H1 (cell line): ENCODE results near the gene TMPRSS4. TPM values are rescaled to one million over a fixed set of nuclear protein-coding genes. Genes with fewer than 3 reads are reported as not detected.

Source experiments
- CTCF ChIA-PET: fragments of 300-600 bp; sonication (Branson Sonifier 250); formaldehyde crosslinking; loops from one replicate; lab custom pipeline; 2021; ENCODE audit not compliant: partially characterized antibody; lab: Charles Lee
- POLR2A ChIA-PET: fragments of 300-600 bp; sonication (Branson Sonifier 250); formaldehyde crosslinking; loops from one replicate; lab custom pipeline; 2021; ENCODE audit warnings: inconsistent platforms; ENCODE audit not compliant: partially characterized antibody; lab: Charles Lee
- DNase-seq, 2 experiments: peaks; one replicate each; pipeline versions ENCODE4 v3.0.0 to v3.0.0-alpha.2; 2010 to 2022; ENCODE audit warnings: low spot score in 2 of 2, low read depth in 1 of 2, mixed read lengths in 1 of 2
- FAIRE-seq: peaks from 2 replicates; lab custom pipeline; 2011; peaks lifted over from hg19 to GRCh38; lab: Jason Lieb, UNC
- H2AFZ ChIP-seq: 2 replicates; pipeline ENCODE4 v1.8.1; 2012; ENCODE audit warnings: low read length, inconsistent platforms
- H2AK5ac ChIP-seq: 2 replicates; pipeline ENCODE4 v1.6.1; 2013; ENCODE audit warnings: low read depth, low read length
- H2BK120ac ChIP-seq: replicated peaks from 2 replicates; pipeline ENCODE3; 2013; ENCODE audit warnings: low read depth, low read length, inconsistent platforms
- H2BK12ac ChIP-seq: 2 replicates; pipeline ENCODE4 v1.6.1; 2013; ENCODE audit warnings: low read depth, low read length
- H2BK15ac ChIP-seq: 2 replicates; pipeline ENCODE4 v1.6.1; 2013; ENCODE audit warnings: low read length
- H2BK20ac ChIP-seq: 2 replicates; pipeline ENCODE4 v1.6.1; 2013; ENCODE audit warnings: low read length
- H2BK5ac ChIP-seq: 2 replicates; pipeline ENCODE4 v1.6.1; 2013; ENCODE audit warnings: low read depth, low read length
- H3K14ac ChIP-seq: 2 replicates; pipeline ENCODE4 v1.6.1; 2013; ENCODE audit warnings: inconsistent platforms; ENCODE audit not compliant: insufficient read length
- H3K18ac ChIP-seq: 2 replicates; pipeline ENCODE4 v1.6.1; 2013; ENCODE audit warnings: low read length; ENCODE audit errors: extremely low read depth
- H3K23ac ChIP-seq: 2 replicates; pipeline ENCODE4 v1.6.1; 2013; ENCODE audit warnings: inconsistent platforms; ENCODE audit not compliant: insufficient read length
- H3K23me2 ChIP-seq: 2 replicates; pipeline ENCODE4 v1.6.1; 2013; ENCODE audit warnings: low read depth, low read length
- H3K27ac ChIP-seq: 2 replicates; pipeline ENCODE4 v1.6.1; 2011; ENCODE audit warnings: low read depth, low read length, inconsistent platforms
- H3K27me3 ChIP-seq, 4 experiments: replicated peaks in 1 of 4; 1 replicate in 1 of 4; 2 replicates in 3 of 4; pipeline versions ENCODE4 v1.6.1 to v1.8.1; 2011 to 2013; ENCODE audit warnings: low read length in 3 of 4, mild to moderate bottlenecking in 3 of 4, inconsistent platforms in 2 of 4, mixed read lengths in 2 of 4, moderate library complexity in 1 of 4; ENCODE audit not compliant: control insufficient read depth in 3 of 4, insufficient read depth in 3 of 4; ENCODE audit errors: extremely low read depth in 1 of 4
- H3K36me3 ChIP-seq, 4 experiments: 2 replicates each; pipeline versions ENCODE4 v1.6.1 to v1.8.1; 2011 to 2013; ENCODE audit warnings: mild to moderate bottlenecking in 4 of 4, low read length in 3 of 4, moderate library complexity in 2 of 4, control low read depth in 1 of 4, inconsistent platforms in 1 of 4; ENCODE audit not compliant: insufficient read depth in 4 of 4, control insufficient read depth in 2 of 4
- H3K4ac ChIP-seq: replicated peaks from 2 replicates; pipeline ENCODE3; 2013; ENCODE audit warnings: low read length, low read depth, mixed read lengths, inconsistent platforms; ENCODE audit not compliant: insufficient read length
- H3K4me1 ChIP-seq, 4 experiments: replicated peaks in 1 of 4; 1 replicate in 1 of 4; 2 replicates in 3 of 4; pipeline versions ENCODE4 v1.6.1 to v1.8.1; 2011 to 2013; ENCODE audit warnings: low read length in 3 of 4, inconsistent platforms in 2 of 4, mixed read lengths in 1 of 4; ENCODE audit not compliant: insufficient read depth in 4 of 4, control insufficient read depth in 3 of 4
- H3K4me2 ChIP-seq, 2 experiments: 2 replicates each; pipeline versions ENCODE4 v1.6.1 to v1.8.1; 2011 to 2013; ENCODE audit warnings: low read depth in 2 of 2, low read length in 2 of 2, control low read depth in 1 of 2, inconsistent platforms in 1 of 2, mild to moderate bottlenecking in 1 of 2; ENCODE audit not compliant: insufficient read depth in 1 of 2
- H3K4me3 ChIP-seq, 4 experiments: fragments of 200-600, 300-600 bp in 1 of 4; sonication (generic), shearing (Covaris generic), sonication (Bioruptor Twin) in 1 of 4; 2 replicates each; pipeline versions ENCODE4 v1.5.1 to v1.8.1; 2011 to 2016; ENCODE audit warnings: low read length in 4 of 4, low read depth in 3 of 4, control low read depth in 2 of 4, inconsistent platforms in 2 of 4, mild to moderate bottlenecking in 2 of 4, mixed read lengths in 1 of 4, moderate library complexity in 1 of 4; ENCODE audit not compliant: insufficient read depth in 2 of 4; ENCODE audit errors: extremely low read depth in 1 of 4
- H3K56ac ChIP-seq: replicated peaks from 2 replicates; pipeline ENCODE3; 2013; ENCODE audit warnings: low read depth, mild to moderate bottlenecking, mixed read lengths, low read length, inconsistent platforms; ENCODE audit not compliant: insufficient read length
- H3K79me1 ChIP-seq: 2 replicates; pipeline ENCODE4 v1.6.1; 2013; ENCODE audit warnings: low read depth, low read length, control low read depth
- H3K79me2 ChIP-seq, 2 experiments: 2 replicates each; pipeline versions ENCODE4 v1.6.1 to v1.8.1; 2012 to 2013; ENCODE audit warnings: low read length in 2 of 2, mild to moderate bottlenecking in 2 of 2, inconsistent platforms in 1 of 2; ENCODE audit not compliant: insufficient read depth in 2 of 2, control insufficient read depth in 1 of 2
- H3K9ac ChIP-seq, 4 experiments: replicated peaks in 1 of 4; 1 replicate in 1 of 4; 2 replicates in 3 of 4; pipeline versions ENCODE4 v1.6.1 to v1.8.1; 2011 to 2013; ENCODE audit warnings: low read depth in 3 of 4, low read length in 3 of 4, control low read depth in 2 of 4, mild to moderate bottlenecking in 2 of 4, moderate library complexity in 2 of 4, inconsistent platforms in 1 of 4; ENCODE audit errors: extremely low read depth in 1 of 4
- H3K9me3 ChIP-seq, 2 experiments: 2 replicates each; pipeline versions ENCODE4 v1.6.1 to v1.8.1; 2012 to 2013; ENCODE audit warnings: mild to moderate bottlenecking in 2 of 2, moderate library complexity in 2 of 2, control low read depth in 1 of 2, inconsistent platforms in 1 of 2, low read depth in 1 of 2, low read length in 1 of 2, mixed read lengths in 1 of 2; ENCODE audit not compliant: insufficient read depth in 2 of 2
- H4K20me1 ChIP-seq, 2 experiments: replicated peaks in 1 of 2; 2 replicates each; pipeline versions ENCODE3 to v1.8.1; 2011 to 2013; ENCODE audit warnings: inconsistent platforms in 2 of 2, low read length in 2 of 2, mild to moderate bottlenecking in 1 of 2; ENCODE audit not compliant: insufficient read depth in 2 of 2, control insufficient read depth in 1 of 2
- H4K5ac ChIP-seq: 2 replicates; pipeline ENCODE4 v1.6.1; 2013; ENCODE audit warnings: low read length, low read depth, mixed read lengths, inconsistent platforms; ENCODE audit not compliant: insufficient read length
- H4K8ac ChIP-seq: 2 replicates; pipeline ENCODE4 v1.8.0; 2013; ENCODE audit warnings: mild to moderate bottlenecking, moderate library complexity, low read length, inconsistent platforms; ENCODE audit not compliant: insufficient read depth; ENCODE audit errors: extremely low read depth
- H4K91ac ChIP-seq: replicated peaks from 2 replicates; pipeline ENCODE3; 2013; ENCODE audit warnings: low read length, mixed read lengths, inconsistent platforms; ENCODE audit not compliant: insufficient read length
- CREB1 ChIP-seq: IDR thresholded peaks from 2 replicates; pipeline ENCODE4 v1.6.1; 2012; ENCODE audit warnings: inconsistent platforms
- CTBP2 ChIP-seq: IDR thresholded peaks from 2 replicates; pipeline ENCODE4 v1.7.0; 2011; ENCODE audit warnings: borderline replicate concordance, mild to moderate bottlenecking, moderate library complexity, mixed read lengths, low read length; ENCODE audit not compliant: insufficient read depth, insufficient read length
- SP2 ChIP-seq: IDR thresholded peaks from 2 replicates; pipeline ENCODE4 v1.6.1; 2012; ENCODE audit warnings: mild to moderate bottlenecking, low read length, inconsistent platforms
- WGBS, 2 experiments: shearing (Covaris generic) in 1 of 2; methylation state at CpG; one replicate each; pipeline versions ENCODE4 v1.1.6 to v1.1.7; 2013 to 2015; ENCODE audit warnings: low lambda C conversion rate in 2 of 2, mixed read lengths in 2 of 2, inconsistent platforms in 1 of 2, low coverage in 1 of 2, missing lambda C conversion rate in 1 of 2; ENCODE audit not compliant: insufficient replicate concordance in 2 of 2, insufficient coverage in 1 of 2, insufficient read length in 1 of 2; ENCODE audit errors: extremely low coverage in 1 of 2, missing lambda C conversion rate in 1 of 2; 5-methylcytosine and 5-hydroxymethylcytosine counted together
- polyA plus RNA-seq, 7 experiments: library from polyadenylated mRNA; depleted of rRNA in 3 of 7; stranded (reverse) in 5 of 7; unstranded in 2 of 7; fragments of >200 nt in 5 of 7; fragments of 200-250 nt in 2 of 7; gene quantifications; 1 replicate in 5 of 7; 2 replicates in 1 of 7; 4 replicates in 1 of 7; pipeline versions ENCODE4 v1.2.1 to v1.2.3, GENCODE V29; 2011 to 2013; ENCODE audit warnings: missing spikeins in 2 of 7, mixed read lengths in 2 of 7
- total RNA-seq: library from RNA; stranded (reverse); fragmentation: NEBNext Ultra II Directional; extraction: Animal tissue kit (Norgen Biotek cat#: 25700); gene quantifications from 2 replicates; pipeline ENCODE4 v1.2.1, GENCODE V29; 2021

TMPRSS4 gene
- total and polyA plus RNA-seq, 2 of the 8 experiments (the other 6 are each of a cell fraction or from before 2014, with no cell fraction given) = 0.11 to 0.58 TPM

- H3K27me3 ChIP-seq = no peaks in the 10 kb centered on the region; a peak in 1 of 7 replicates
- H3K9ac ChIP-seq = no peak overlapping the region
- no peak overlapping the region for H3K56ac ChIP-seq
- H3K4ac ChIP-seq = no peak overlapping the region
- no peaks in the 10 kb centered on the region for H3K23me2 ChIP-seq
- no peak overlapping the region for H2BK120ac ChIP-seq
- WGBS, 2 experiments = 86% methylated on average over 9 of the region's 10 CpGs; no CpG with 5 or more reads in 1 of the 2 experiments
- H2AFZ ChIP-seq = no peak overlapping the region
- no peak overlapping the region for H3K23ac ChIP-seq
- H3K27ac ChIP-seq = no peak overlapping the region
- peaks cover 4 to 12% (median 7%) of the 10 kb centered on the region in 4 experiments; a peak in 6 of 7 replicates for H3K4me1 ChIP-seq
- no peak overlapping the region for H3K4me3 ChIP-seq
- no peak overlapping the region for H4K8ac ChIP-seq
- no peak for TF ChIP-seq CTBP2
- TF ChIP-seq CREB1 = no peak
- TF ChIP-seq SP2 = no peak
- TF ChIP-seq, all 59 proteins: peak for 0
- Histone ChIP-seq H3K79me1 (no peaks in the 10 kb centered on the region), H4K5ac (no peak overlapping the region), H3K9me3 (no peaks in the 10 kb centered on the region), H2AK5ac (no peak overlapping the region), H3K14ac (no peak overlapping the region), H2BK5ac (no peak overlapping the region; the same call in 1 of the 2 replicates), H3K18ac (no peak overlapping the region), H3K79me2 (no peaks in the 10 kb centered on the region), H2BK15ac (no peak overlapping the region), H4K20me1 (no peaks in the 10 kb centered on the region), H2BK20ac (no peak overlapping the region), H2BK12ac (no peak overlapping the region), H3K36me3 (no peaks in the 10 kb centered on the region), H4K91ac (no peak overlapping the region), H3K4me2 (no peak overlapping the region)
- no peak for FAIRE-seq
- ChIA-PET POLR2A (interaction anchor here (1.2 to 1.4 kb wide), 2 partner anchors 10 to 13 kb away, joined by 4 read pairs; no protein-coding TSS in a partner anchor), CTCF (interaction anchor here (0.6 to 3.0 kb wide), 9 partner anchors 8 to 270 kb away, joined by 3 to 18 read pairs (median 4); no protein-coding TSS in a partner anchor)
- no peak for DNase-seq
Observed at GRCh38 chr11:118079491-118079890, 2.6 kb downstream of the TMPRSS4 start.
